Right forelimb (tissue), 1 donor: ENCODE results near the gene DTNA.
"Not testable (repeated sequence)": the region's sequence is repeated elsewhere in the genome, so short reads cannot be mapped to it uniquely, and the experiment has no call there.

Source experiments
- DNase-seq: peaks from one replicate; pipeline ENCODE4 v3.0.0-alpha.2; 2018

The DTNA gene

GRCh38 chr18:34726286-34727004 is 16.3 kb downstream of the DTNA start:
- no peak for DNase-seq

- DNase-seq: no peak
Measured at GRCh38 chr18:34729264-34729663, 19.2 kb downstream of the DTNA start.

GRCh38 chr18:34729740-34730355 is 19.8 kb downstream of the DTNA start:
- no peak for DNase-seq

GRCh38 chr18:34730774-34731173 is 20.7 kb downstream of the DTNA start:
- no peak for DNase-seq

- no peak for DNase-seq
Measured at GRCh38 chr18:34734056-34734455, 24.0 kb downstream of the DTNA start.

- DNase-seq: not testable (repeated sequence)
Measured at GRCh38 chr18:34734526-34734925, 24.4 kb downstream of the DTNA start.

- DNase-seq: no peak
Measured at GRCh38 chr18:34738175-34738894, 28.2 kb downstream of the DTNA start.

- no peak for DNase-seq
Measured at GRCh38 chr18:34740101-34740500, 30.0 kb downstream of the DTNA start.

GRCh38 chr18:34740724-34741123 is 30.6 kb downstream of the DTNA start:
- DNase-seq: no peak

GRCh38 chr18:34741401-34741800 is 31.3 kb downstream of the DTNA start:
- no peak for DNase-seq

GRCh38 chr18:34742891-34743341 is 32.8 kb downstream of the DTNA start:
- DNase-seq: no peak

- no peak for DNase-seq
Measured at GRCh38 chr18:34744569-34744968, 34.5 kb downstream of the DTNA start.

GRCh38 chr18:34746614-34747013 is 36.5 kb downstream of the DTNA start:
- no peak for DNase-seq

GRCh38 chr18:34749721-34750120 is 39.6 kb downstream of the DTNA start:
- no peak for DNase-seq

- no peak for DNase-seq
Measured at GRCh38 chr18:34752056-34752455, 42.0 kb downstream of the DTNA start.

- DNase-seq: no peak
Measured at GRCh38 chr18:34754300-34754699, 44.2 kb downstream of the DTNA start.

GRCh38 chr18:34757666-34758065 is 47.6 kb downstream of the DTNA start:
- DNase-seq: no peak

- DNase-seq: no peak
Measured at GRCh38 chr18:34758378-34758948, 48.4 kb downstream of the DTNA start.

- no peak for DNase-seq
Measured at GRCh38 chr18:34760444-34760843, 50.3 kb downstream of the DTNA start.

GRCh38 chr18:34764451-34764850 is 54.4 kb downstream of the DTNA start:
- DNase-seq: no peak

- no peak for DNase-seq
Measured at GRCh38 chr18:34767601-34768027, 57.5 kb downstream of the DTNA start.

- DNase-seq: no peak
Measured at GRCh38 chr18:34771958-34772357, 61.9 kb downstream of the DTNA start.

GRCh38 chr18:34772887-34773286 is 62.8 kb downstream of the DTNA start:
- no peak for DNase-seq

- no peak for DNase-seq
Measured at GRCh38 chr18:34773378-34773777, 63.3 kb downstream of the DTNA start.
